GM18873 (cell line): ENCODE measurements around the gene ERP29.
"Not testable (repeated sequence)": the region's sequence is repeated elsewhere in the genome, so short reads cannot be mapped to it uniquely, and the experiment has no call there.

Experiments
- ATAC-seq: cut with Tn5 transposase; IDR thresholded peaks from one replicate; pipeline ENCODE4 v1.9.1; 2021; ENCODE audit warnings: mild to moderate bottlenecking, moderate library complexity, moderate number of reproducible peaks; ENCODE audit not compliant: unreplicated experiment, low FRiP score

Gene ERP29

GRCh38 chr12:112000820-112001219 lies 12.4 kb upstream of the ERP29 start:
- no peak for ATAC-seq

- no peak for ATAC-seq
Measured at GRCh38 chr12:112001576-112001975, 11.7 kb upstream of the ERP29 start.

GRCh38 chr12:112004041-112004440 lies 9.2 kb upstream of the ERP29 start:
- ATAC-seq, result no peak

GRCh38 chr12:112005419-112006395 lies 7.5 kb upstream of the ERP29 start:
- no peak for ATAC-seq

GRCh38 chr12:112007945-112008344 lies 5.3 kb upstream of the ERP29 start:
- ATAC-seq, result no peak

GRCh38 chr12:112008918-112009317 lies 4.3 kb upstream of the ERP29 start:
- no peak for ATAC-seq

GRCh38 chr12:112009596-112009995 lies 3.6 kb upstream of the ERP29 start:
- ATAC-seq, result not testable (repeated sequence)

GRCh38 chr12:112010415-112011344 lies 2.5 kb upstream of the ERP29 start:
- no peak for ATAC-seq

GRCh38 chr12:112011685-112012084 lies 1.5 kb upstream of the ERP29 start:
- no peak for ATAC-seq

- no peak for ATAC-seq
Measured at GRCh38 chr12:112013601-112014402, 576 bp downstream of the ERP29 start.

GRCh38 chr12:112015938-112016337 lies 2.7 kb downstream of the ERP29 start:
- ATAC-seq, result no peak

- no peak for ATAC-seq
Measured at GRCh38 chr12:112017041-112017440, 3.8 kb downstream of the ERP29 start.

GRCh38 chr12:112018571-112019237 lies 5.5 kb downstream of the ERP29 start:
- ATAC-seq, result no peak

GRCh38 chr12:112020947-112021457 lies 7.8 kb downstream of the ERP29 start:
- no peak for ATAC-seq

GRCh38 chr12:112022241-112023016 lies 9.2 kb downstream of the ERP29 start:
- ATAC-seq, result no peak

- ATAC-seq, result no peak
Measured at GRCh38 chr12:112023759-112024396, 10.7 kb downstream of the ERP29 start.

GRCh38 chr12:112025808-112026375 lies 12.7 kb downstream of the ERP29 start:
- no peak for ATAC-seq

- no peak for ATAC-seq
Measured at GRCh38 chr12:112029301-112029700, 16.1 kb downstream of the ERP29 start.
